Left renal cortex interstitium (tissue), 4 donors: ENCODE results near the gene PLEKHA6. TPM values are rescaled to one million over a fixed set of nuclear protein-coding genes. Genes with fewer than 3 reads are reported as not detected.

Experiments used
- DNase-seq, 4 donors: peaks; one replicate each; pipeline ENCODE4 v3.0.0-alpha.2; 2013; ENCODE audit warnings: low read depth in 4 of 4, low spot score in 2 of 4, missing footprints in 1 of 4
- polyA plus RNA-seq, 4 donors: library from polyadenylated mRNA; unstranded; fragments of 120-200 nt; gene quantifications; one replicate each; pipeline ENCODE4 v1.2.1, GENCODE V29; 2013; ENCODE audit not compliant: insufficient read length in 4 of 4

The PLEKHA6 gene
- polyA plus RNA-seq, 4 donors = 44.7 to 64.2 (median 45.7) TPM

DNA sequence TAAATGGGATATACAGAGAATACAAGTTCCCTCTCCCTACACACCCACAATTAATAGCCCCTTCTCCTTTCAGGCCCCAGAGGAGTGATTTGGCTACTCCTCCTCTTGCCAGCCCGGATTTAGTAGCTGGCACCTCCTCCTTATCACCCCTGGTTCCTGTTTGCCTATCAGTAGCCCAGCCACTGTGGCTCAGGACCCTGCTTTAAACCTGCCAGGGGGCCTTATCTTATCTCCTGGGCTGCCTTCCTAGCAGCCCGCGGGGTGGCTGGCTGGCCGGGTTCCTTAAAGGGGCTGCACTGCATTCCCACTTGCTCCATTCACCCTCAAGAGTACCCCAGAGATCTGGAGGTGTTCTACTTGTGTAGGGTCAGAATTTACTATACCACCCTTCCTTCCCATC, 70.4 kb downstream of the PLEKHA6 start:
- DNase-seq = no peak

- no peak for DNase-seq
Observed at GRCh38 chr1:204288021-204288588, 71.6 kb downstream of the PLEKHA6 start.

DNA sequence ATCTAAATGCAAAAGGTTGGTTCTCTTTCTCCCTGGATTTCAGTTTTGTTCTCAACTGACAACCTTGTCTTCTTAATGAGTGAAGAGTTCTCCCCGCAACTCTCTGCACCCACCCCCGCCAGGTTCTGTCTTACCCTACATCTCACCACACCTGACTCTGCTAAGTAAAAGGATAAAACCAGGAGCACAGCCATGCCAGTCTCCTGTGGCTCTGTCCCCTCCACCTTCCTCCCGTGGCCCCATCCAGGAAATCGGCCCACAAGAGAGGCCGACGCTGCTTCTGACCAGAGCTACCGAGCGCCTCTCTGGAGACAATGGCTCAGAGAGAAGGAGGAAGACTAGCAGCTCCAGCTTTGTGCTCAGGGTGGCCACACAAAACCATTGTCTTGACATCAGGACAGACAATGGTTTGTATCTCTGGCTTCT, 72.2 kb downstream of the PLEKHA6 start:
- DNase-seq = no peak

DNA sequence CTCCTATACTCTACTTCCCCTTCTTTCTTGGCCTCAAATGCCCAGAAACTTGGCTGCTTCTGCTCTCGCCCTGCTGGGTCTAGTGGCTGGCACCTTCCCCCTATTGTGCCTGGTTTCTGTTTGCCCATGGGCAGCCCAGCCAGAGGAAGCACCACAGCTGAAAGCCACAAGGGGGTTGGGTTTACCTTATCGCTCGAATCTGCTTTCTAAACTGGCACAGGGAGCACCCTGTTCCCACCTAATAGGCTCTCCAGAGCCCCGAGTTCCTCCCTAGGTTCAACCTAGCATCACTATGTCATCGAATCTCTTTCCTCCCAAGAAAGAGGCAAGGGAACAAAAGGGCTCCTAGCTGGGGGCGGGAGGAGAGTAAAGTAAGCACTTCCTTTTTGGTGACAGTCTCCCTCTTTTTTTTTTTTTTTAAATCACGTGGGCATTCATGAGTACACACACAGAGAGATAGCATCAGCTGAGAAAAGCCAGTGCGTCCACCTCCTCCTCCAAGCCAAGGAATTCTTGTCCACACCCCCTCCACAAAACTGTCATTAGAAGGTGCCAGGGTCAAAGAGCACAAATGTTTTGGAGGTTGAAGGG, 72.8 kb downstream of the PLEKHA6 start:
- no peak for DNase-seq

DNA sequence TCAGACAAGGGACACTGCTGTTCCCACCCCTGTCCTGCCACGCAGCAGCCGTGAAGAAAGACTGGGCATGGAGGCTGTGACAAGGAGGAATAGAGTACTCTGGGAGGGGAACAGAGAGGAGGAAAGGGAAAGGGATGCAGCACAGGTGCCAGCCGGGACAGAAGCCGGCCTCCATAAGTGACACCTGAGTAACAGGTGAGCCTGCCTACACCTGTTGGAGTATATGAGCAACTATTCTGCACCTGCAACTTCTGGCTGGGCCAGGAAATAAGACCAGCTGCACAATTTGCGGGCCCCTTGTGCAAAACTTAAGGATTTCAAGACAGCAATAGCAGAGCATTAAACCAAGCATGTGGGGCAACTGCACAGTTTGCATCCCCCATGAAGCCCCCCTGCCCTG, 73.4 kb downstream of the PLEKHA6 start:
- no peak for DNase-seq

GRCh38 chr1:204285436-204286305, 74.1 kb downstream of the PLEKHA6 start:
- no peak for DNase-seq

DNA sequence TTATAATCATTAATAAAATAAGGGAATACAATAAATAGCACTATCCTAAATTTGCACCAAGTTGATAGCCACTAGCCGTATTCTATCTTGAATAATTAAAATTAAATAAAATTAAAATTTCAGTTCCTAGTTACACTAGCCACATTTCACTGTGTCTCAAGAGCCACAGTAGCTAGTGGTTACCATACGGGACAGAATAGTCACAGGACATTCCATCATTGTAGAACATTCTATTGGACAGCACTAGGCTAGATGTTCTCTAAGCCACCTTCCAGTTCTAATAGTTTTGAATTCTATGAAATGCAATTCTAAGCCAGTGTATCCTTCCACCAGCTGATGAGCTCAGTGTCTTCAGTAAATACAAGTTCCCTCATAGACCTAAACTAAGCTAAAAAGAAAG, 74.8 kb downstream of the PLEKHA6 start:
- no peak for DNase-seq

DNA sequence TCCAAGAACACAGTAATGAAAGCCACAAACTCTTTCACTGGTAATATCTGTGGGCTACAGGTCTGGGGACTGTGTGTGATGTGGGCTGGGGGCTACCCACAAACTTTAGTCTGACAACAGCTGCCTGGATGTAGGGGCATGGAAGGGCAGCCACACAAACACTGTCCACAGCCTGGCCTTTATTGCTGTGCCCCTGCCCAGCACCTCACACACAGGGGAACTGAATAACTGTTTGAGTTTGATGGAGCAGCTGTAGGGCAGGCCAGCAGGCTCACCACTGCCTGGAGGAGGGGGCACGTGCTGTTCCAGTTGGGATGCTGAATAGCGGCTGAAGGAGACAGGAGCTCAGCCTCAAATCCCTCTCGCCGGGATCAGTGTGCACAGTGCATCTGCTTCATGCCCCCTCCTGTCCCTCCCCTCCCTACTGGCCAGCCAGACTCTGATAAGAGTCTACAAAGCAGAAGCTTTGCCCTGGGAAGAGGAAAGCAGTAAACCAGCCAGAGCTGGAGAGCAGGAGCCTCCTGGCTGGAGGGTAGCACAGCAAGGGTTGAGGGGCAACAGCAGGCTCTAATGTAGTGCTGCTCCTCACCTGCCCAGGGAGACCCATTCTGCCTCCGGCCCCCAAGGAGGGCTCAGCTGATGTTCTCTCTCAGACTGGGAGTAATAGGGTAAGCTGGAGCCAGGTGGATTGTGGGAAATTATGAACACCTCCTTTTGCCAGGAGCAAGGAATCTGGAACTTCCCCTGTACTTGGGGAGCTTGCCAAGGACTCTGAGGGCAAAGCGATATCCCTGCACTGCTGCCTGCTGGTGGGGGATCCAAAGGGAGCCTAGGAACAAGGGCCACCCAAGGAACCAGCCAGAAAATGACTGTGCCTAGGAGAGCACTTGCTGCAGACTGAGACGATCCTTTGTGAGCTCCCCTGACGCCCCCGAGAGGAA, 75.7 kb downstream of the PLEKHA6 start:
- no peak for DNase-seq

DNA sequence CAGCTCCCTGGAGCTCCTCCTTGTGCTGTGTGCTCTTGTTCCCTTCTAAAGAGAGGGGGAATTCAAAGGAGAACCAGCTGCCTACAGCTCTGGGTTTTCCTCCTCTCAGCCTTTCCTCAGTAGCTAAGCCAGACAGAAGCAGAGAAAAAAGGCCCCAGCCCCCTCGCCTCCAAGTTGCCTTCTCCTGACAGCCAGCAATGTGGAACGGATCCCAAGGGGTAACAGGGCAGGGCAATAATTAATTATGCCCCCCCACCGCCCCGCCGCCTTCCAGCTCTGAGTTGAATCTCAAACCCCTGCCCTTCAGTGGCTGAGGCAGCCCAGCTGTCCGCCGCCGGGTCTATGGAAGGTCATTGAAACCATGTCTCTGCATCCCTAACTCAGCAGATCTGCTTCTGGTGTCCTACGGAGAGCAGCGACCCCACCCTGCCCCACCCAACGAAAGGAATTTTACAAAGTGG, 76.9 kb downstream of the PLEKHA6 start:
- peak in 1 of 4 donors; percentile 76 for DNase-seq

DNA sequence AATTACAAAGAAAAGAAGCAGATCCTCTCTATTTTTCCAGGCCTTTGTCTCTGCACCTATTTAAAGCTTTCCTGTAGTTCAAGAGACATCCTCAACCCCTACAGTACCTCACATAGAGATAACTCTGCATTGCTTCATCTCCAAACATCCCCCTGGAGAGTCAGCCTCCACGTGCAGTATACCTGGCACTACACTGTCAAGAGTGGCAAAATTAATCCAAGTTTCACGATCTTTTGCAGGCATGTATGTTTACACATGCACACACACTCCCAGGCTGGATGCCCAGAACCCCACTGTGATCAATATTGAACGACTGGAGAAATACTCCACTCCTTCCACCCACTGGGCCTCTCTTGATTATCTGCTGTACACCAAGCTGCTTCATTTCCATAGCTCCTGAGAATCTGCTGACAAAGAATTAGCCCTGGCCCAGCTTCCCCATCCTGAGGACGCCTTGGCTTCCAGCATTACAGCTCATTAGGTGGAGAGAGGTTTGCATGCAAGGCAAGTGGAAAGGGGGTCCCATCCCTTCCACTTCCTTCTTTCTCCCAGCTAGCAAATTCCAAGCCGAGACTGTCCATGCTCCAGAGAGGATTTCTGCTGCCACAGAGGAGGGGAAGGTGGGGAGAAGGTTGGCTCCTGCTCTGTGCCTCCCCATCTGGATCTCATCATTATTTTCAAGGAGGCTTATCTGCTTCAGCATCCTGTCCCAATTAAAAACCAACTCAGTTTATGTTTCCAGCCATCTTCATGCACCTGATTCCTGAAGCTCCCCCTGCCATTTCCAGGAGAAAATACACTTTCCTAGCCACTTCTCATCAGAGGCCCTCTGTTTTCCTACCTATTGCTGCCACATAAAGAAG, 79.4 kb downstream of the PLEKHA6 start:
- no peak for DNase-seq

DNA sequence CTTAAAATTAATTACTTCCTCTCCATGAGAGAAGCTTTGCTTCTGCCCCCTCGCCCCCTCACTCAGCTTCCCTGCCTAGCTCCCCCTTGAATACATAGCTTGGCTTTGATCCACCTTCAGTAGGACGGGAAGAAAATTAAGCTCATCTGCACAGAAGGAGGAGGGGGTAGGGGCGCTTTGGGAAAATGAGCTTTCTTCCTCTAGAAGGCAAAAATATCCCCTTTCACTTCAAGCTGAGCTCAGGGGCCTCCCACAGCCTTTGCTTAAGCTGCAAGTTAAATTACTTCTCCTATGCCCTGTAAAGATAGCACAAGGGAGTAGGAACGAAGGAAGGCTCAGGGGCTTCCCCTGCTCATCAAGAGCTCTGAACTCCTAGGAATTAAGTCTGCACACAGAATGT, 80.8 kb downstream of the PLEKHA6 start:
- DNase-seq = no peak

GRCh38 chr1:204278251-204278650, 81.5 kb downstream of the PLEKHA6 start:
- DNase-seq = no peak

- no peak for DNase-seq
Observed at GRCh38 chr1:204277563-204278219, 82.0 kb downstream of the PLEKHA6 start.

- DNase-seq = no peak
Observed at GRCh38 chr1:204275695-204276370, 83.9 kb downstream of the PLEKHA6 start.

- no peak for DNase-seq
Observed at GRCh38 chr1:204274446-204274845, 85.3 kb downstream of the PLEKHA6 start.

GRCh38 chr1:204272505-204272904, 87.2 kb downstream of the PLEKHA6 start:
- no peak for DNase-seq

DNA sequence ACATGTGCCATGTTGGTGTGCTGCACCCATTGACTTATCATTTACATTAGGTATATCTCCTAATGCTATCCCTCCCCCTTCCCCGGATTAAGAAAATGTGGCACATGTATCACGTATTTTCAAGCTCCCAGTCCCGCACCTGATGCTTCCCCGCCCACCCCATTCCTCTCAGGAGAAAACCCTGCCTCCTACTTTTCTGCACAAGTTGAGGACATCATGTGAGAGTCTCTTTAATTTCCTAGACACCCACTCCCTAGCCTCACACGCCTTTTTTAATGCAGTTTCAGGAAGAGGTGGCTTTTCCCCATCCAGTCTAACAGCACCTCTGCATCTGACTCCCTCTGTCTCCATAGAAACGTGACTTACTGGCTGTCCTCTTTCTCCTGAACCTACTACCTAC, 87.8 kb downstream of the PLEKHA6 start:
- no peak for DNase-seq

- DNase-seq = no peak
Observed at GRCh38 chr1:204268101-204268500, 91.6 kb downstream of the PLEKHA6 start.

GRCh38 chr1:204267191-204267601, 92.5 kb downstream of the PLEKHA6 start:
- no peak for DNase-seq
